ENCODE results near the gene NDUFS6.

Gene NDUFS6

GRCh38 chr5:1844708-1845436 is 43.7 kb downstream of the NDUFS6 start:
- DNase-seq (ENCODE audit: insufficient read length, low spot score) = no peak

GRCh38 chr5:1845696-1846095 is 44.5 kb downstream of the NDUFS6 start:
- DNase-seq (ENCODE audit: insufficient read length, low spot score) (no peak), FAIRE-seq (no peak)
- TF ChIP-seq, protein P1, sequence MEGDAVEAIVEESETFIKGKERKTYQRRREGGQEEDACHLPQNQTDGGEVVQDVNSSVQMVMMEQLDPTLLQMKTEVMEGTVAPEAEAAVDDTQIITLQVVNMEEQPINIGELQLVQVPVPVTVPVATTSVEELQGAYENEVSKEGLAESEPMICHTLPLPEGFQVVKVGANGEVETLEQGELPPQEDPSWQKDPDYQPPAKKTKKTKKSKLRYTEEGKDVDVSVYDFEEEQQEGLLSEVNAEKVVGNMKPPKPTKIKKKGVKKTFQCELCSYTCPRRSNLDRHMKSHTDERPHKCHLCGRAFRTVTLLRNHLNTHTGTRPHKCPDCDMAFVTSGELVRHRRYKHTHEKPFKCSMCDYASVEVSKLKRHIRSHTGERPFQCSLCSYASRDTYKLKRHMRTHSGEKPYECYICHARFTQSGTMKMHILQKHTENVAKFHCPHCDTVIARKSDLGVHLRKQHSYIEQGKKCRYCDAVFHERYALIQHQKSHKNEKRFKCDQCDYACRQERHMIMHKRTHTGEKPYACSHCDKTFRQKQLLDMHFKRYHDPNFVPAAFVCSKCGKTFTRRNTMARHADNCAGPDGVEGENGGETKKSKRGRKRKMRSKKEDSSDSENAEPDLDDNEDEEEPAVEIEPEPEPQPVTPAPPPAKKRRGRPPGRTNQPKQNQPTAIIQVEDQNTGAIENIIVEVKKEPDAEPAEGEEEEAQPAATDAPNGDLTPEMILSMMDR (IDR thresholded peaks at IDR 0.05; ENCODE audit: insufficient read depth, missing control alignments) = no peak

More at GRCh38 chr5:1844708-1845436, 43.7 kb downstream of the NDUFS6 start:
- TF ChIP-seq, protein P1 (IDR thresholded peaks at IDR 0.05; ENCODE audit: insufficient read depth, missing control alignments) = no peak
- no peak for FAIRE-seq

- DNase-seq (ENCODE audit: insufficient read length, low spot score) (no peak), FAIRE-seq (no peak)
- TF ChIP-seq, protein P1 (IDR thresholded peaks at IDR 0.05; ENCODE audit: insufficient read depth, missing control alignments) = no peak
Measured at GRCh38 chr5:1846583-1846982, 45.4 kb downstream of the NDUFS6 start.

GRCh38 chr5:1847056-1847455 is 45.8 kb downstream of the NDUFS6 start:
- TF ChIP-seq, protein P1 (IDR thresholded peaks at IDR 0.05; ENCODE audit: insufficient read depth, missing control alignments) = no peak
- FAIRE-seq (no peak), DNase-seq (ENCODE audit: insufficient read length, low spot score) (no peak)

GRCh38 chr5:1847611-1848010 is 46.4 kb downstream of the NDUFS6 start:
- no peak for FAIRE-seq
- TF ChIP-seq, protein P1 (IDR thresholded peaks at IDR 0.05; ENCODE audit: insufficient read depth, missing control alignments) = no peak
- no peak for DNase-seq (ENCODE audit: insufficient read length, low spot score)

DNA sequence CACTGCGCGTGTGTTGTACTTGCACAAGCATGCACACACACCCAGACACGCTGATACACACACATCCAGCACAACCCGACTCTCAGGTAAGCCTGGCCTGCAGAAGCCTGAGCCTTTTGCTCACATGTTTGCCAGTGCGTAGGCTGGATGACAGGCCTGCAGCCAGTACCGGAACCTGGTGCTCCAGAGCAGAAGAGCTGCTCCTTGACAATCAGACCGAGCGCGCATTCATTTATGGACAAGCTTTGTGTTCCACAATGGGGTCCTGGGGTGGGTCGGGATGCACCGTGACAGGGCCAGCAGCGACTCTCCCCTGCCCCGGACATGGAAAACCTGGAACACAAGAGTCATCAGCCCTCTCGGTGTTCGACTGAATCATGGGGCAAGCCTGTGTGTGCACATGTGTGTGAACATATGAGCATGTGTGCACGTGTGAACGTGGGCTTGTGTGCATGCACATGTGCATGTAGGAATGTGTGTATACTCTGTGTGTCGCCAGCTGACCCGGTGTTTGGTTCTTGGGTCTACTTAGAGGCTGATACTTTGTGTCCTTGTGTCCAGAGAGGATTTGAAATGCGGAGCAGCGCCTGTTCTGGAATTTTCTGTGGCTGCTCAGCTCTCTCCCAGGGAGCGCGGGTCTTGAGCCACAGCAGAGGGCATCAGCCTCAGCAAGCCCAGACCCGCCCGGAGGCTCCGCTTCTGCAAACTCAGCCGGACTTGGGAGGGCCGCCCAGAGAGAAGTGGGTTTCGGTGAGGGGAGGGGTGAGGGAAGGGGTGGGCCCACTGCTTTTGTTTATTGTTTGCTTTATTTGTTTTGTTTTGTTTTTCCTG is 49.3 kb downstream of the NDUFS6 start:
- no peak for FAIRE-seq

More for the DNA sequence above, 49.3 kb downstream of the NDUFS6 start:
- TF ChIP-seq, protein P1 (IDR thresholded peaks at IDR 0.05; ENCODE audit: insufficient read depth, missing control alignments) = no peak
- DNase-seq (ENCODE audit: insufficient read length, low spot score) = no peak

Data from D721Med (cell line).